ENCODE results near the gene HPS1. TPM values are rescaled to one million over a fixed set of nuclear protein-coding genes. Genes with fewer than 3 reads are reported as not detected.

Gene HPS1
- total RNA-seq, 1 experiment from 2014 or later: 30.4 TPM

DNA sequence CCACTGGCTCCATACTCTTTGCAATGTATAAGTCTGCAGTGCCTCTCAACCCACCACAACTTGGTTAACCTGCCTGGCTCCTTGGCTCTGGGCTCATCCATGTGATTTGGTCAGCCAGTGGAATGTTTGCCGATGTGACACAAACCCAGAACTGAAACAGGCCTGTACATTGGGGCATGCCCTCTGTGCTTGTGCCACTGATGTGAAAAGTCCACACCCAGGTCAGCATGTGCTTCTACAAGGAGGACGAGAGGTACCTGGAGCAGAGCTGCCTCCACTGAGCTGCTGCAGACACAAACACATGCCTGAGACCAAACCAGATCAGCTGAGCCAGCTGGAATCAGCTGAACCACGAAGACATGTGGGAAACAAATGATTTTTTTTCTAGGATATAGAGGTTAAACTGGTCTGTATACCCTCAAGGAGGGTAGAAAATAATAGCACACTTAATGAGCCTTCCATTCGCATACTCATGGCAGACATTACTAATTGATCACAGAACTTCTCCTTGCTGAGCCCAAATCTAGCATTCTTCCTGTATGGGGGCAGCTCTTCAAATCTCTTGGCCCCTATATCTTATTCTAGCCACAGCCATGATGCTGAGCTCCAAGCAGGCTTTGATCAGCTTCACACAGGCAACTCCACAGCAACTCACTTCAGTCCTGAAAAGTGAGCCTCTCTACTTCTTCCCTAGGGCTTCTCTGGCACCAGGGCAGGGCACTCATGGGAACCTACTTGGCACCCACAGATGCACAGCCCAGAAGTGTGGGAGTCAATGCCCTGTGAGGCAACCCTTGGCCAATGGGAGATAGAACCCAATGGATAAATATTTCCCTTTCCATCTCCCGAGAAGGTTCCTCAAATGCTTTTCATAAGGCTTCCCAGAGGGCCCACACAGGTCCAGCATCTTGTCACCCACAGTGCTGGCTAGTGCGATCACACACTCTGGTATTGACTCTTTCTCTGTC lies 50.4 kb downstream of the HPS1 start:
- no peak for DNase-seq (ENCODE audit: low read depth)

GRCh38 chr10:98394851-98395440 lies 51.8 kb downstream of the HPS1 start:
- DNase-seq (ENCODE audit: low read depth): no peak

GRCh38 chr10:98391578-98391991 lies 55.1 kb downstream of the HPS1 start:
- no peak for DNase-seq (ENCODE audit: low read depth)

DNA sequence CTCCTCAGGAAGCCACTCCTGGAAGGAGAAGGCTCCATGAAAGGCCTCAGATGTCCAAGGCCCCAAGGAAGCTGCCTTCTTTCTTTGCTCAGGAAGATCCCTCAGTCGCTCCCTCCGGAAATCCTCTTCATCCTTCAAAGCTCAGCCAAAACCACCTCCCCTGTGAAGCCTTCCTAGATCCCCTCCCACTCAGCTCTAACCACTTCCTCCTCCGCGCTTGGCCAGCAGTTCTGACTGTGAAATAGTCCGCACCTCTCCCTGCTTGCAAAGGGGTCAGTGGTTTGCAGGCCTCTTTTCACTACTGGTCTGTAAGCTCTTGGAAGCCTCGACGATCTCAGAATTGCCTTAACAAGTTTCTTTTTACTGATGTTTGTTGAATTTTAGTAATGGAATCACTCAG lies 55.7 kb downstream of the HPS1 start:
- peak; percentile 53 for DNase-seq (ENCODE audit: low read depth)

DNA sequence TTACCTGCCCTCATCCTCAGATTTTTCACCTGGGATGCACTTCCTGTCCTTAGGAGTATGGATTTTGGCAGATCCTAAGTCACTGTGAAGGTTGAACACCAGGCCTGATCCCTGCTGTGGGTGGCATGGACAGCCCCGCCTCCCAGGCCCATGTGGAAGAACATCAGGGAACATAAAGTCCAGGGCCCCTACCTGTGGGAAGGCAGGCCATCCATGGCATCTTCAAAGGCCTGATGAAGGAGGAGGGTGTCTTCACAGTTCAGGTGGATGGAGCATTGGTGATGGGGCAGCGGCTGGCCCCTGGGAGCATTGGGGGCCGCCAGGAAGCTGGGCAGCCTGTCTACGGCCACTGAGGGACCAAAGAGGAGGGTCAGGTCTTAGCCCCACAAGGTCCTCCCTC lies 56.3 kb downstream of the HPS1 start:
- no peak for DNase-seq (ENCODE audit: low read depth)

DNA sequence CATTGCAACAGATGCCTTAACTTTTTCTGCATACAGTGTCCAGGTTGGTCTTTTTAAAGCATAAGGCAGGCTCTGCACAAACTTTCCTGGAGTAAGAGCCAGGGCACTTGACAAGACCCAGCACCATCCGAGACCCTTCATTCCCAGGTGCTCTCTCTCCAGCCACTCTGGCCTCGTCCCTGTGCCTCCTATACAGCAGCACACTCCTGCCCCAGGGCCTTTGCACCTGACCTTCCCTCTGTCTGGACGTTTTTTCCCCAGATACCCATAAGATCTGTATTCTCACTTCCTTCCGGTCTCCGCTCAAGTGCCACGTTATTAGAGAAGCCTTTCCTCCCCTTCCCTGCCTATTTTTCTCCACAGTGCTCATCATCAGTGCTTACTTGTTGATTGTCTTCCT lies 57.3 kb downstream of the HPS1 start:
- DNase-seq (ENCODE audit: low read depth): no peak

DNA sequence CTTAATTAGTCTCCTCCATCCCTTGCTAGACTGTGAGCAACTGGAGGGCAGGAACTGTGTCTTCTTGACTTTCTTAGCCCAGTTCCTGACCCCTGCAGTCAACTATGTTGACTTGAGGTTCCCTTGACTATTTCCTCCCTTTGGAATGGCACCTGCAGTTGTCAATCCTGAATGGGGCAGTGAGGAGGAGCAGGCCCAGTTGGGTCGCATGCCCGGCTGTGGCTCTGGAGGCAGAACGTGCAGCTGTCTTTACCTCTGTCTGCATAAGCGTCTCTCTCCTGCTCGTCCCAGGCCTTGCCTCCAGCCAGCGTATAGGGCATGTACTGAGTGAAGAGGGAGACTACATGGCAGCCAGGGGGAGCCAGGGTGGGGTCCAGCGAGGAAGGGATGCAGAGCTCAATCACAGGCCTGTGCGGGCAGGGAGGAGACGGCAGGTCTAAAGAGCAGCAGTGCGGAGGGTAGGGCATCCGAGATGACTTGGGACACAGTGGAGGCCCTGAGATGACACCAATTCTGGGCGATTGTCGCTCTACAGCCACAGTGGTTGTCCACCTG lies 58.6 kb downstream of the HPS1 start:
- no peak for DNase-seq (ENCODE audit: low read depth)

DNA sequence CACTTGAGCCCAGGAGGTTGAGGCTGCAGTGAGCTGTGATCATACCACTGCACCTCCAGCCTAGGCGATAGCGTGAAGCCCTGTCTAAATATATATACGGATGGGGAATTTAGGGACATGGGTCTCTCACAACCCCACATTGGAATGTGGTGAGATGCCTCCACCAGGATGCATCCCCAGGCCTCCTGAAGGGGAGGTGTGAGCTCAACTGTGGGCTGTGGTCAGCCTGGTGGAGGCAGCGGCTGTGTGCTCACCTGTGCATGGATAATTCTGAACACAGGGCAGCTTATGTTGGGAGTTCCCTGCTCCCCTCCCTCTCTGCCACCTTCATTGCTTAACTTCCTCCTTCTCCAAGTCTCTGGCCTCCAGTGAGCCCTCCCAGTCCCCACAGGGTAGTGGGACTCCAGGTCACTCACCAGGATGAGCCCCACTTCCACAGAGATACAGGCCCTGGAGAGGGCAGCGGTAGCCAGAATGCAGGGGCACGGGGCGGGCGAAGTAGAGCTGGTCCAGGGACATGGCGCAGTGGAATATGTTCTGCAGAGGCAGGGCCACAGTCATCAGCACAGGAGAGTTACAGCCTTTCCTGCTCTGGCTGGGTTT lies 62.1 kb downstream of the HPS1 start:
- no peak for DNase-seq (ENCODE audit: low read depth)

DNA sequence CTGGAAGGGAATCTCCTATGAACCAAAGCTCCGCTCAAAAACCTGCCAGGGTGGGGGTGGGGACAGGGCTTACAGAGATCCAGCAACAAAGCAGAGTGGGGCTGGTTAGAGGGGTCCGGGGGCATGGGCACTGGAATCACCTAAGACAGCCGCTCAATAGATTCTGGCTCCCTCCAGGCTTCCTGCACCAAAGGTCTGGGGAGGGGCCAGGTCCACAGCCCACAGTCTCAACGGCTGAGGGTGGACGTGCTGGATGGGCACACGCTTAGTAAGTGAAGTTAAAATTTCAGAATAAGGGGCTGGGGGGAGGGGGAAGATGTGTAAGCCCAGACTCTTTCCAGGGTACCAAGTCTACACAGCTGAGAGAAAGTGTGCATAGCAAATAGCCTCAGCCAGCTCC lies 62.9 kb downstream of the HPS1 start:
- no peak for DNase-seq (ENCODE audit: low read depth)

DNA sequence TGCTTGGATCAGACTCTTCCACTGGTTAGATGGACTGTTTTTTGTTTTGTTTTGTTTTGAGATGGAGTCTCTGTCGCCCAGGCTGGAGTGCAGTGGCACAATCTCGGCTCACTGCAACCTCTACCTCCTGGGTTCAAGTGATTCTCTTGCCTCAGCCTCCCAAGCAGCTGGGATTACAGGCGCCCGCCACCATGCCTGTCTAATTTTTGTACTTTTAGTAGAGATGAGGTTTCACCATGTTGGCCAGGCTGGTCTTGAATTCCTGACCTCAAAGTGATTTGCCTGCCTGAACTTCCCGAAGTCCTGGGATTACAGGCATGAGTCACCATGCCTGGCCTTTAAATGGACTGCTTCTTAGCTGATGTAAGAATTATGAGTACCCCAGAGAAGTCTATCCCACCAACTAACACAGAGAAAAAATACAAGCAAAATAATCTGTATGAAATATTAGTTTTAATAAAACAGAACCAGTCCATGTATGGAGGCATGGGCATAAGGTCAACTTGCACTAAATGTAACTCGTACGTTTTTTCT lies 63.5 kb downstream of the HPS1 start:
- peak; percentile 85 for DNase-seq (ENCODE audit: low read depth)

GRCh38 chr10:98382691-98383101 lies 64.0 kb downstream of the HPS1 start:
- no peak for DNase-seq (ENCODE audit: low read depth)

GRCh38 chr10:98380493-98381339 lies 66.0 kb downstream of the HPS1 start:
- no peak for DNase-seq (ENCODE audit: low read depth)

GRCh38 chr10:98378722-98379121 lies 68.0 kb downstream of the HPS1 start:
- no peak for DNase-seq (ENCODE audit: low read depth)

GRCh38 chr10:98377536-98377935 lies 69.2 kb downstream of the HPS1 start:
- DNase-seq (ENCODE audit: low read depth): no peak

DNA sequence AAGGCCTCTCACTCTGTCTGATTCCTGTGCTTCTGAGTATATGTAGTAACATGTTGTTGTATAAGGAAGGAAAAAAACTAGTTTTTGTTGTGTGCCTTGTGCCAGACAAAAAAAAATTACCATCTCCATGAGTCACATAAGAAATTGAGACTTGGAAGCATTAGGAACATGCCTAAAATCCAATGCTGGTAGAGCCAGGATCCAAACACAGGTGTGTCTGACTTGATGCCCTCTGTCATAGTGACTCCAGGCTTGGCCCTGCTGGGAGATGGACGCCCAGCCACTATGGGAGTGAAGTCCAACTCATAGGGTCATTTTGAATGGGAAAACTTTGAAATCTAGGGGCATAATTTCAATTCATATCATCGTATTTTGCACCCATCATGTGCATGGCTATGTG lies 69.7 kb downstream of the HPS1 start:
- DNase-seq (ENCODE audit: low read depth): no peak

DNA sequence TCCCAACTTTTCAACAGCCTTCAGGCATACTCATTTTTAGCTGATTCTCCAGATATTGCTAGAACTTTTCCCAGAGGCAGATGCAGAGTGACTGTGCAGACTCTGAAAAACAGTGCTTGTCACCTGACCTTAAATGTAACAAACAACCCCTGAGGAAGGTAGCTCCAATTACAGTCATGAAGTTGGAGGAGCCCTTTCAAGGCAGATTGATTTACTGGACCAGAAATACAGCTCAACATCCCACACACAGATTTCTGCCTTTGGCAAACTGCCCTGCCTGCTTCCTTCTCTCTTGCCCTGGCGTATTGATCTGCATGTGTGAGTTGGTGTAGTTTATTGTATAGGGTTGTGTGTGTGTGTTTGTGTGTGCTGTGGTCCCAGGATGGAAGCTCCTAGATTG lies 70.2 kb downstream of the HPS1 start:
- no peak for DNase-seq (ENCODE audit: low read depth)

DNA sequence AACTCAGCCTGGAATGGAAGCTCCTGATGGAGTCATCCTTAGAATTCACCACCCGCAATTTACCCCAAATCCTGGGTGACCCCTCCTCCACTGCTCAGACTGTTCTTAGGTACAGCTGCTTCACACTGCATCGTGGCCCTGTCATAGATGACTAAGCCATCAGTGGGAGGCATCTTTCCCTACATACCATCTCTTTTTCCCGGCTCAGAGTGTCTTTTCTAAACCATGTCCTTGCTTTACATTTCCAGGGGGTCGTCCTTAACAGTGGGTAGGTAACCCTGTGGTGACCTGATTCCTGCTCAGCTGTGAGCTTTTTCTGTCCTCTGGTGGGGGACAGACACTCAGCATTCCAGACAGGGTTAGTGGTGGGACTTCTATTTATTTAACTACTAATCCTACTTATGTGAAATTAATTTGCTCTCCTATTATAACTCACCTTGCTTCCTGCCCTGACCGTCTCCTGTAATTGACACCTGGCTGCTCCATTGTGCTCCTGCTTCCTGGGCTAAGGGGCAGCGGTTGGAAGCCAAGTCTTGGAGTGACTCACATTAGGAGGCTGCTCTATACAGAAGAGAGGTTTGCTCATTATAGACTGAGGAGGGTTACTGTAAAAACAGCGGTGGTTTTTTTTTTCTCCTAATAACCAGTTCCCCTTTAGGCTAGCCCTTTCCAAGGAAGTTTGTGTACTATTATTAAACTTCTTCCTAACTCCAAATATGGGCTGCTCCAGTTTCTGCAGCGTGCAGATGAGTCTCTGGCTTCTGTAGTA lies 72.3 kb downstream of the HPS1 start:
- DNase-seq (ENCODE audit: low read depth): peak; percentile 75

GRCh38 chr10:98373260-98374040 lies 73.3 kb downstream of the HPS1 start:
- DNase-seq (ENCODE audit: low read depth): no peak

Data from HT1080 (cell line).